Urothelium cell line (cell line): ENCODE measurements around the gene LYST.
"Not testable (repeated sequence)": the region's sequence is repeated elsewhere in the genome, so short reads cannot be mapped to it uniquely, and the experiment has no call there.

Experiments
- DNase-seq: peaks from one replicate; pipeline ENCODE4 v3.0.0; 2011; ENCODE audit warnings: low spot score, mixed read lengths
- FAIRE-seq: peaks from 2 replicates; lab custom pipeline; 2011; peaks lifted over from hg19 to GRCh38; lab: Jason Lieb, UNC

The LYST gene

DNA sequence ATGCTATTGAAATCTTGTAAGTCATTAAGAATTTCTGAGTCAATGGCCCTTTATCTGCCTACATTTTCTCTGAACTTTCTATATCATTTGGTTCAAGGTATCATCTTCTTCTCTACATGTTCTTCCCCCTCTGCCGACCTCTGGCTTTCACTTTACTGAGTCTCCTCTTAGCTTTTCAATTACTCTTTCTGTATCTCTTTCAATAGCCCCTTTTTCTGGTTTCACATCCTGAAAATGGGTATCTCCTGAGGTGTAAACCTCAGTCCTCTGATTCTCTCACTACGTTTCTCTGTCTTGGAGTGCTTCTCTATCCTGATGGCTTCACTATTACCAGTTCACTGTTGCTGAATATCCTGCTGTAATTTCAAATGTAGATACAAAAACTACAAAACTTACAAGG, 98.9 kb downstream of the LYST start:
- no peak for DNase-seq
- FAIRE-seq: no peak

- FAIRE-seq (no peak), DNase-seq (no peak)
Observed at GRCh38 chr1:235766794-235767285, 99.9 kb downstream of the LYST start.

- DNase-seq: no peak
- no peak for FAIRE-seq
Observed at GRCh38 chr1:235763962-235764361, 102.7 kb downstream of the LYST start.

GRCh38 chr1:235759336-235759735, 107.4 kb downstream of the LYST start:
- DNase-seq (no peak), FAIRE-seq (no peak)

DNA sequence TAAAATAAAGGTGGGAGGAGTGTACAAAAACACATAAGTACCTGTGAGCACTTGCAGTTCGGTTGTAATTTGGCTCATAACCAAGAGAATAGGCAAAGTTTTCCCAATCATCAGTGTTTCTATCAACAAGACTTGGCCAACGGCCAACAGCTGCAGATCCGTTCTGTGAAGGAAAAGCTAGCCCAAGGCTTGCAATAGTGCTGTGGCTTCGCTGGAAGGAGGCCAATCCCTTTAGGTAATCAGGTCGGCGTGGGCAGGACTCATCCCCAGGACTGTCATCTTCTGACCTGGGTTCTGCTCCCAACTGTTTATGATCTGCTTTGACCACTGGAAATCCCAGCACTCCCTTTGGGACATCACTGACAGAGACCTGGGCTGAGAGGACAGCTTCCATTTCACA, 107.8 kb downstream of the LYST start:
- no peak for FAIRE-seq
- DNase-seq: peak; percentile 7

- DNase-seq (no peak), FAIRE-seq (no peak)
Observed at GRCh38 chr1:235757587-235758096, 109.1 kb downstream of the LYST start.

GRCh38 chr1:235754186-235754585, 112.5 kb downstream of the LYST start:
- DNase-seq, FAIRE-seq: not testable (repeated sequence)

- DNase-seq (no peak), FAIRE-seq (no peak)
Observed at GRCh38 chr1:235749755-235750300, 116.9 kb downstream of the LYST start.

DNA sequence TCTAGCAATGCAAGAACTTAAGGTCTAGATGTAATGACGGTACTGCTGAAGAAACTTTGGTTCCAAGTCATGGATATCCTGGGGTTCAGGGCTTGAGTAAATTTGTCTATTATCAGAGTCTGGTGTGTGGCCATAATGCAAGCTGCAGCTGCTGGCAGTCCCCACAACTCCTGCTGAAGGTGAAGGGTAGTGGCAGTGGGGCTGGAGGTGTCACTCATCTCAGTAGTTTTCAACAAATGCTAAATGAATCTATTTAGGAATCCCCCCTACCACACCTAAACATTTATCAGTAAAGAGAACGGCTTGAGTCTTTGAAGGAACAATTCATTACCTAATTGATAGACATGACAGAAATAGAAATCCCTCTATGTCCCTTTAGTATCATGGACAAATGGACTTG, 118.0 kb downstream of the LYST start:
- FAIRE-seq (no peak), DNase-seq (no peak)

GRCh38 chr1:235746245-235746644, 120.5 kb downstream of the LYST start:
- FAIRE-seq (no peak), DNase-seq (no peak)

GRCh38 chr1:235745503-235746136, 121.1 kb downstream of the LYST start:
- DNase-seq: no peak
- FAIRE-seq: no peak

GRCh38 chr1:235742914-235743599, 123.6 kb downstream of the LYST start:
- DNase-seq (no peak), FAIRE-seq (no peak)

DNA sequence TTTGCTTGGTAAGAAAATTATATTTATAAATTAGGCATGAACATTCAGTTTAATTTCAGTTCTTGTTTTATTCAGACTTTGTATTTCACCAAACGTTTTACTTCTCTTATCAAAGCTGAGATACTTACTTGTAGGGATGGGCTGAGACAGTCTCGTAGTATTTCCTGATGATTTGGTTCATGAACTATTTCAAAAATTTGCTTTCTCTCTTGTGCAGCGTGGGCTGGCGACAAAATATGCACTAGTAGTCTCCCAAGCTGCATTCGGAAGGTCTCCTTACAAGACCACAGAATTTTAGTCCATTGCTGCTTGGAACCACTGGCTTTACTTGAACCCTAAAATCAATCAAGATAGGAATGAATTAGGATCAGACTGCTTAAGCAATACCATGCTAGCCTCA, 125.4 kb downstream of the LYST start:
- DNase-seq: peak; percentile 35
- FAIRE-seq: no peak

DNA sequence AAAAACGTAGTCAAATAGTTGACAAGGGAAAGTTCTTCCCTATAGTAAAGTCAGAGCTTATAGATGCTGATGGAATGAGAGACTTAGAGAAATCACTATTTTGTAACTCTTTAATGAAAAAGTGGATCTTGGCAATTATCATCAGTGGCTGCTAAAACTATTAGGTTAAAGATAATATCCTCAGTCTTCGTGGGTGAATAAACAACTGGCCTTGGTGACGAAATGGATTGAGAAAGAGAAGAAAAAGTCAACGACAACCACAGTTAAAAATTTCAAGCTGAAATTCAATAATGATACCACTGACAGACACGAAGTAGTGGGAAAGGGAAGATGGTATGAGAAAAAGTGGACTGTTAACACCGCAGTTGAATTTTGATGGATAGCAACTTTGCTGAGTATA, 127.1 kb downstream of the LYST start:
- FAIRE-seq (no peak), DNase-seq (no peak)

DNA sequence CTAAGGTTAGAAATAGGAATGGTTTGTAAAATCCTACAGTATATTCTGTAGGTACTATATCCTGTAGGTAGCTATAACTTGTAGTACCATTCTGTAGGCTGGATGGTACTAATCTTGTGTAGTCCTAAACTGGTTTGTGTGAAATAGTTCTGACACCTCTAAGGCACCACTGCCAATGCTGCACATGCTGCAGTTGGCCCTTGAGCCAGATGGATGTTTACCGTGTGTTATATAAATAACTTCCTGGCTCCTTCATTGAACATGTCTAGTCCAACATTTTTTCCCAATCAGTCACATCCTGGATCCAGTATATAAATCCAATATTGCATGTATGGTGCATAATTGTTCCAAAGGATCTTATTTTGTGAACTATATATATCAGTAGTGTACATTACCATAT, 127.6 kb downstream of the LYST start:
- FAIRE-seq (no peak), DNase-seq (no peak)

DNA sequence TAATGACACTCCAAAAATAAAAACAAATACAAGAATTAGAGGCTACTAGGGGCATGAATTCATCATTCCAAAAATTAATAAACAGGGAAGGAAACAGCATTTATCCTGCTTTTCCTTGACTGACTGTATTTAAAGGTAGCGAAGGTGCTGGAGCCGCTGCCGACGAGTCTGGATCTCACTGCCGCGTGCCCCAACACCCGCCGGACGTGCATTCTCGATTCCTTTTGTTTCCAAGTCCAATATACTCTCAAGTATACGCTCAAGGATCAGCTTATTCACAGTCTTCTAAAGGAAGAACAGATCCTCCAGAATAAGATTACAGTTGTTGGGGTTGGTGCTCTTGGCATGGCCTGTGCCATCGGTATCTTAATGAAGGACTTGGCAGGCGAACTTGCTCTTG, 129.0 kb downstream of the LYST start:
- no peak for FAIRE-seq
- no peak for DNase-seq

GRCh38 chr1:235736263-235736662, 130.4 kb downstream of the LYST start:
- DNase-seq: no peak
- no peak for FAIRE-seq

DNA sequence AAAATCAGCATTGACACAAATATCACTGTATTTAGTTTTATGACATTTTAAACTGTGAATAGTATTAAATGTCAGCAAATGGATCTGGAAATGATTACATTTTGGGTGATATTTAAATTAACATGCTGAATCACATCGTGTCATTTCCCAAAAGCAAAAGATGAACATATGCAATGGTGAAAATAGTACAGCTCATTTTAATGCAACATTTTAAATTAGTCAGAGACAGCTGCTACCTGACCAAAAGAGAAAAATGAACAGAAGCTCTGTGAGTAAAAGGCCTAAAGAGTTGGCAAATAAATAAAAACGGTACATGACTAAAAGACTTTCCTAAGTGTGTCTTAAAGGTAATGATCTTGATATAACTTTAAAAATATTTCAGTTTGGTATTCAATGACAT, 131.1 kb downstream of the LYST start:
- no peak for DNase-seq
- FAIRE-seq: no peak

GRCh38 chr1:235734335-235734734, 132.4 kb downstream of the LYST start:
- DNase-seq: no peak
- FAIRE-seq: no peak

GRCh38 chr1:235730007-235730406, 136.7 kb downstream of the LYST start:
- FAIRE-seq (no peak), DNase-seq (no peak)

GRCh38 chr1:235726557-235726956, 140.1 kb downstream of the LYST start:
- FAIRE-seq (no peak), DNase-seq (no peak)

GRCh38 chr1:235725434-235725833, 141.3 kb downstream of the LYST start:
- no peak for DNase-seq
- no peak for FAIRE-seq
